ENCODE results near the gene RAD51B.

- TF ChIP-seq CTCF (IDR thresholded peaks at IDR 0.05; ENCODE audit: poor library complexity) (no peak), EZH2 (IDR thresholded peaks at IDR 0.05; ENCODE audit: borderline replicate concordance) (no peak)
Measured at GRCh38 chr14:68397371-68397811, 577.8 kb downstream of the RAD51B start.

Measured in hepatocyte (in vitro differentiated cells).